ENCODE data around the gene NAA15. TPM values are rescaled to one million over a fixed set of nuclear protein-coding genes. Genes with fewer than 3 reads are reported as not detected.
"Not testable (repeated sequence)": the region's sequence is repeated elsewhere in the genome, so short reads cannot be mapped to it uniquely, and the experiment has no call there.

The NAA15 gene
- 10 to 100 TPM; 30.0 to 38.8 (median 36.5) TPM for polyA plus RNA-seq (ENCODE audit: insufficient read length in 4 of 4)

- peak; percentile 94 to 96 (median 95) for DNase-seq (ENCODE audit: low read depth in 4 of 4, low spot score in 3 of 4)
Measured at GRCh38 chr4:139301113-139301820, at the start of gene NAA15. Gene NAA15 (plus strand): TSS chr4:139301505. CDS start chr4:139301778, 273 bp downstream.

GRCh38 chr4:139253046-139253445, 48.3 kb upstream of the NAA15 start:
- no peak for DNase-seq (ENCODE audit: low read depth in 4 of 4, low spot score in 3 of 4)

DNA sequence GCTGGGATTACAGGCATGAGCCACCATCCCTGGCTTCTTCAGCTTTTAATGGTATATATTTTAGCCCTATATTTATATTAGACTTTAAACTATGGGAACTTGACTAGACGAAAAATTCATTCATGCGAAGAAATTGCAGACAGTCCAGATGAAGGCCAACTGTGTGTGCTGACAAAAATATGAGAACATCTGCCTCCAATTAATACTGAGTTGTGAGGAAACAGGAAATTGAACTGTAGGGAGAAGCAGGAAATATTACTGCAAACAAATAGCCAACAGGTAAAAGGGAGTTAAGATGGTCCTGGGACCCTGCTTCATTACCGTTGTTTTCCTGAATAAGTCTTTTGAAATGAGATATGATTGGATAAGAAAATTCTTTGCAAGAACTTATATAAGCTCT, 47.6 kb upstream of the NAA15 start:
- DNase-seq (ENCODE audit: low read depth in 4 of 4, low spot score in 3 of 4): no peak

GRCh38 chr4:139255581-139255980, 45.7 kb upstream of the NAA15 start:
- not testable (repeated sequence) for DNase-seq (ENCODE audit: low read depth in 4 of 4, low spot score in 3 of 4)

DNA sequence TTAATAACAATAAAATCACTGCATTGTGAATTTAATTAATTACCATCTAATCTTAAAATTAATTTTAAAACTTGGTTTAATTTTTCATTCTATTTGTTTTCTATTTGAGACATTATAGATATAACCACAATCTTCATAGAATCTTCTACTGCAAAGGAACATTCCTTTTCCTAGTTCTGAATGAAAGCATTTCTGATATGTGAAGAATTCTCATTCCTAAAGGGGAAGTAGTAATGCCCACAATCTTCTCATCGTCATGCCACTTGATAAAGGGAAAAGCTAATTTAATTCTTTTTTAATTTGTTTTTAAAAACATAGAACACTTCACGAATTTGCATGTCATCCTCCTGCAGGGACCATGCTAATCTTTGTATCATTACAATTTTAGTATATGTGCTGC, 45.0 kb upstream of the NAA15 start:
- no peak for DNase-seq (ENCODE audit: low read depth in 4 of 4, low spot score in 3 of 4)

- no peak for DNase-seq (ENCODE audit: low read depth in 4 of 4, low spot score in 3 of 4)
Measured at GRCh38 chr4:139265654-139266053, 35.7 kb upstream of the NAA15 start.

GRCh38 chr4:139266208-139266582, 35.1 kb upstream of the NAA15 start:
- DNase-seq (ENCODE audit: low read depth in 4 of 4, low spot score in 3 of 4): no peak

GRCh38 chr4:139266583-139267257, 34.6 kb upstream of the NAA15 start:
- DNase-seq (ENCODE audit: low read depth in 4 of 4, low spot score in 3 of 4): peak in 1 of 4 donors; percentile 28

DNA sequence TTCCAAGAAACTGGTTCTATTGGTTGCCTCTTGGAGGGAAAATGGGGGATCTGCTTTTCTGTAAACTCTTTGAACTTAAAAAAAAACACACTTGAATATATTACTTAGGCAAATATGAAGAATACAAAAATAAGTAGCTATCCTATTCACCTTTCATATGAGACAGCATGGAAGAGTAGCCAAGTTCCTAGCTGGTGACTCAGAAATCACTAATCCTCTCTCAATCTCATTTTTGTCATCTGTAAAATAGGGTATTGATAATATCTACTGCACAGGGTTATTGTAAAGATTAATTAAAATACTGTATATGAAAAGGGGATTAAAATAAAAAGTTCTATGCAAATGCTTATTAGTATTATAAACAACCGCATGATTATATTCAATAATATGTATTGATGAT, 34.0 kb upstream of the NAA15 start:
- DNase-seq (ENCODE audit: low read depth in 4 of 4, low spot score in 3 of 4): no peak

DNA sequence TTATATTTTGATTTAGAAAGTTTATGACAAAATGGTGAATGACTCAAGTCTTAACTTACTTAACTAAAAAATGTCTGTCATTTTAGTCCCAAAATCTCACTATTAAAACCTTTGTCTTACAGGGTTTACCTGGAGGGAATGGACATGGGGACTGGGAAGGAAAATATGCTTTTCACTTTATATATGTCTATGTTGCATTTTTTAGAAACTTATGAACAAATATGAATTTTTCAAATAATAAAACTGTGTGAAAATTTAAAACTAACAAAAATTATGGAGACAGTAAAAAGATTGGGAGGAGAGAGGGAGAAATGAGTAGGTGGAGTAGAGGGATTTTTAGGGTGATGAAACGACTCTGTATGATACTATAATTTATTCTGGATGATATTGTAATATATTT, 27.5 kb upstream of the NAA15 start:
- no peak for DNase-seq (ENCODE audit: low read depth in 4 of 4, low spot score in 3 of 4)

GRCh38 chr4:139274790-139275189, 26.5 kb upstream of the NAA15 start:
- no peak for DNase-seq (ENCODE audit: low read depth in 4 of 4, low spot score in 3 of 4)

GRCh38 chr4:139275281-139275735, 26.0 kb upstream of the NAA15 start:
- no peak for DNase-seq (ENCODE audit: low read depth in 4 of 4, low spot score in 3 of 4)

GRCh38 chr4:139278485-139278884, 22.8 kb upstream of the NAA15 start:
- no peak for DNase-seq (ENCODE audit: low read depth in 4 of 4, low spot score in 3 of 4)

DNA sequence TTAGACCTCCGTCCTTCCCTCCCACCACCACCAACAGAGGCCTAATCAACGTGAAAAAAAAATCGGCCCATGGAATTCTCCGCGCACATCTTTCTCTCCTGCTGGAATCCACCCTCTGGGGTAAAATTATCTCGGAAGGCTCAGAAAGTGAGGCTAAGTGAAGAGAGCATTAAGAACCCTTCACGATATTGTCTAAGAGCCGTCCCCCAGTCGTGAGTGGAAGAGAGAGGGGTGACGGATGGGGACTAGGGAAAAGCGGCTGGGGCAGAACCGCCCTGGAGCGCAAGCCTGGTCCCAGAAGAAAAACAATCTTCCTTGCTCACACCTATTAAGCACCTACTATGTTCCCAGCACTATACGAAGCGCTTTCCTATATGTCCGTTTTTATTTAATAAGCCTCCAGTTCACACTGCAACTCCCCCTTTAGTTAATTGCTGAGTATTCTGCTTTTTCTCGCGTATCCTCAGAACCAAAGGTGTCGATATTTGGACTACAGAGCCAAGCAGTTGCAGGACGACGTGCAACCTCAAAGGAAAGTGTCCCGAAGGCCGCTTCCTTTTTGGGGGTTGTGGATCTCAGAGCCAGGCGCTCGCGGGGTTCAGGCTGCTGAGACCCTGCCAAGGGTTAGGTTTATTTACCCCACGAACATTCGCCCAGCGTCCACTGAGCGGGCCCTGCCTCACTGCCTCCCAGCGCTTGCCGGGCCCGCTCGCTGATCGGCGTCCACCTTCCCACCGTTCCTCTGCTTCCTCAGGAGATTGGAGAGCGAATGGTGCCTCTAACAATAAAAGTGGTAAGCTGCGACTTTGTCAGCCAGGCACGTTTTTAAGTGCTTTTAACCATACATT, 22.2 kb upstream of the NAA15 start:
- DNase-seq (ENCODE audit: low read depth in 4 of 4, low spot score in 3 of 4): no peak

DNA sequence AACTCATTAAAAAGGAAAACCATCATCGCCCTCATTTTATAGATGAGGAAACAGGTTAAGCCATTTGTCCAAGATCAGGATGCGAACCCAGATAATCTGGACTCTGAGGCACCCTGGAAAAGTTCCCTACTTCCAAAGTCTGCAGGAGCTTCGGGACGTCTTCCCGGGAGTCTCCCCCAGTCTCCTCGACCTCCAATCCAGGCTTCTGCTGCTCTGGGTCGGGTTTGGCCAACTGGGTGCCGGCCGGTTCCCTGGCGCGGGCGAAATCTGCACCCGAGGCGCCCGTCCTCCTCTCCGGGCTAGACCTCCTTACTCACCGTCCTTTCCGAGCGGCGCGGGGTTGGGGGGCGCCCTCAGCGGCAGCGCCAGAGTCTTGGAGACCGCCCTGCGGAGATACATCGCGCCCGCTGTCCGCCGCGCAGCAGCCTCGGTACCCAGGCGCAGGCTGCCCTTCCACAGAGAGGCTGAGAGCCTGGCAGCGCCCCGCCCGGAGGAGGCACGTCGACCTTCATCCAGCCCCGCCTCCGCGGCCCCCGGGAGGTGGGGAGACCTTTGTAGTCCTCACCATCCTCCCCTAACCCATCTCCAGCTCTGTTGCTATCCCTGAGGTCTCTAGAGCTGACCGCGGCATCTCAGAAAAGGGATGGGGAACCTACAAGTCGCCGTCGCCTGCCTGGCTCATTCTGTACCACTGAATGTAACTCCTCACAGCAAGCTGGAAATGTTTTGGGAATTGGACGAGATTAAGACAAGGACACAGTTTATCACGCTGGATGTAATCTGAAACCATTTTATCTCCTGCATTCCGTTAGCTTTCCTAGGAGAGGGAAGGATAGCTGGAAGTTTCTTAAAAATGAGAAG, 21.3 kb upstream of the NAA15 start, which contains the start of gene MGARP:
Gene MGARP (minus strand): TSS at position 466 of the 861 bp plus-strand sequence. CDS start 67 bp downstream, at position 399.
- no peak for DNase-seq (ENCODE audit: low read depth in 4 of 4, low spot score in 3 of 4)

- no peak for DNase-seq (ENCODE audit: low read depth in 4 of 4, low spot score in 3 of 4)
Measured at GRCh38 chr4:139282065-139282720, 19.1 kb upstream of the NAA15 start.

- DNase-seq (ENCODE audit: low read depth in 4 of 4, low spot score in 3 of 4): no peak
Measured at GRCh38 chr4:139282721-139283075, 18.6 kb upstream of the NAA15 start.

- DNase-seq (ENCODE audit: low read depth in 4 of 4, low spot score in 3 of 4): no peak
Measured at GRCh38 chr4:139286186-139286698, 15.1 kb upstream of the NAA15 start.

DNA sequence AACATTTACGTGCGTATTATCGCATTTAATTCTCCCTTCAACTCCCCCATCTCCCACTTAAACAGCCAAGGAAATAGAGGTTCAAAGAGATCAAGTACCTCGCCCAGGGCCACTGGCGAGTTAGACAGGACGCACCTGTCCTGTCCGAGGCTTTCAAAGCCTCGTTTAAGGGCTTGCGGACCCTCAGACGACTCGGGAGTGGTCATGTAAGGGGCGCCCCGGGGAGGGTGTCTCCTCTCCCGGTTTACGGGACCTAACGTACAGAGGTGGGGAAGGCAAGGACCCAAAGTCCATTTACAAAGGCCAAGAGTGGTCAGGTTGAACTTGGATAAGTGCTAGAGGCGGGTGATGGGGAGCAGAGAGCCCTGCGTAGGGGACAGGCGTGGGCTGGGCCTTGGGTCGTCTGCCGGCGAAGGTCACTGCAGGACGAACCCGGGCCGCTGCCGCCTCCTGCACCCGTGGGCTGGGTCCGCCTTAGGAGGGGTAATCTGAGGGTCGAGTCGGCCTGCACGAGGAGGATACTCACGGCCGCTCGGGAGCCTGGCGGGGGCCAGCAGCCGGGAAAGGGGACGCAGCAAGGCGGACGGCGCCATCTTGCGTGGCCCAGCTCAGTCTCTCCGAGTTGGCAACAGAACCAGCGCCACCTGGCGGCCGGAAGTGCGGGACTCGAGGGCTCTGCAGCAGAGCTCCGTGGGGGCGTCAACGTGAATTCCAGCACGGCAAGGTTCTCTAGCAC, 5.9 kb upstream of the NAA15 start:
- DNase-seq (ENCODE audit: low read depth in 4 of 4, low spot score in 3 of 4): peak; percentile 90 to 97 (median 93)

Measured in right renal pelvis (tissue), 4 donors.